HG03521 (cell line): ENCODE results near the gene SRGAP2.
"Not testable (repeated sequence)": the region's sequence is repeated elsewhere in the genome, so short reads cannot be mapped to it uniquely, and the experiment has no call there.

ENCODE experiments used
- ATAC-seq: cut with Tn5 transposase; IDR thresholded peaks from one replicate; pipeline ENCODE4 v1.9.1; 2021; ENCODE audit warnings: mild to moderate bottlenecking, moderate library complexity; ENCODE audit not compliant: unreplicated experiment

The SRGAP2 gene

GRCh38 chr1:206245479-206245878, 42.1 kb downstream of the SRGAP2 start:
- not testable (repeated sequence) for ATAC-seq

DNA sequence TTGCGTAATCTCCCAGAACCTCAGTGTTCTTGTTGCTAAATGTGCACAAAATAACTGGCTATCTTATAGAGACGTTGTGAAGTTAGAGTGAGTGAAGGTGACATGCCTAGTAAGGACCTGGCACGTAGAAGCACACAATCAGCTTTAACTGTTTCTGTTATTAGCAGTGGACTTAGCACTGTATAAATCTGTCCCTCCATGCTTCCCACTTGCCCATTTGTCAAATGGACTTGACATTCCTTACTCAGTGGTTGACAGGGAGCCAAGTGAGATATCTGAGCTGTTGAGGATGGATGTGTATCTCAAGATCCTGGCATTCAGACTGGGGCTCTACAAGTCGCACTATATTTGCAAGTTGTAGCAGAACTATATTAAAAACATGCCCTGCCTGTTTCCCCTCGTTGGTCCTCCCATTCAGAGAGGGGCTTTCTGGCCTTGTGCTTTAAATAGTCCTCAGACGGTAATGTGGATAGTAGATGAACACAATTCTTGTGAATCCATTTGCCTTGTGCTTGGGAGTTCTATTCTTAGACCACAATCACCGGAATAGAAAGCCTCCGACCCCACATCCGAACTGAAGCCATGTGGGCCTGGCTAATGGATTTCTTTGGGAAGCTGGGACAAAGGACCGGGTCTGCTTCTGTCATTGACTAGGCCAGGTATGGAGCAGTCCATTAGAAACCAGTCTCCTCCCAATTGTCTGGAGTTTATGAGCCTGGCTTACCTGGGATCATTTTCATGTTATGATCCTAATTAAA, 43.0 kb downstream of the SRGAP2 start:
- ATAC-seq = not testable (repeated sequence)

DNA sequence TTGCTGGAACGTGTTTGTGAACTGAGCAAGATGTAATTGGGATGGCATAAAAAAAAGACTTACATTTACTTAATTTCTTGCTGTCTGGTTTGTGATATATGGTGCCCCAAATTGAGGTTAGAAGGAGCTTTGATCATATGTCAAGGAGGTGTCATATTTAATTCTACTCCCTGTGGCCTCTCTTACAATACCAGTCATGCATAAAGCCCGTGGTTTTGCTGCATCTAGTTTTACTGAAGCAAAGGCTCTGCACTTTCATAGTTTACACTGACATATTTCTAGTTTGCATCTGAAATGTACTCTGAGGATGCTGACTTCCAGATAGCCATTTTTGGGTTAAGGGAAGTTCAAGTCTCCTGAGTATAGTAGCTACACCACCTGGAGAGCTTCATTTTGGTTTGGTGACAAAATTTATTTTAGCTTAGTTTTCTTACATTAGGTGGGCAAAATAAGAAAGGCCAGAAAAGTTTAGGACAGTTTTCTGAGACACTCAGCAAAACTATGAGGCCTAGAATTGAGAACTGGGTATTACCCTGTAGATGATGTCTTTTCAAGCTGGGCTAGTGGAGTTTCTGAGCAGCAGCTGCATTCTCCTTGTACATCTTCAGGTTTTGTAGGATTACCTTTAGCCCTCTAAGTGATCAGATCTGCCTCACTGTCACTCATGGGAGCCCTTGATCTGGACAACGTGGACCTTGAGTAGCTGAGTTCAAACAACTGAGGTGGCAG, 47.8 kb downstream of the SRGAP2 start:
- peak; percentile 51 for ATAC-seq

- not testable (repeated sequence) for ATAC-seq
Measured at GRCh38 chr1:206252680-206253335, 49.5 kb downstream of the SRGAP2 start.
